Colonic mucosa (tissue), 4 donors: ENCODE results near the gene HOXC9. TPM values are rescaled to one million over a fixed set of nuclear protein-coding genes. Genes with fewer than 3 reads are reported as not detected.

Source experiments
- DNase-seq: peaks from one replicate; pipeline ENCODE4 v3.0.0-alpha.2; 2020
- H3K27ac ChIP-seq: fragments of 200-600 bp; one replicate; pipeline ENCODE4 v1.8.0; 2021
- H3K27me3 ChIP-seq: fragments of 200-600 bp; one replicate; pipeline ENCODE4 v1.8.0; 2021
- H3K36me3 ChIP-seq: fragments of 200-600 bp; one replicate; pipeline ENCODE4 v1.8.0; 2021
- H3K4me1 ChIP-seq: fragments of 200-600 bp; one replicate; pipeline ENCODE4 v1.8.0; 2021; ENCODE audit warnings: mild to moderate bottlenecking
- H3K4me3 ChIP-seq: fragments of 200-600 bp; one replicate; pipeline ENCODE4 v1.8.0; 2021
- H3K9ac ChIP-seq, 2 donors: one replicate each; pipeline ENCODE4 v1.7.0; 2013; ENCODE audit warnings: control low read depth in 2 of 2, low read depth in 2 of 2, low read length in 2 of 2
- H3K9me3 ChIP-seq: fragments of 200-600 bp; one replicate; pipeline ENCODE4 v1.8.0; 2021
- CTCF ChIP-seq: fragments of 200-600 bp; IDR thresholded peaks from one replicate; pipeline ENCODE4 v1.8.0; 2022; ENCODE audit warnings: antibody characterized with exemption, mild to moderate bottlenecking
- intact Hi-C: fragments of 100-400 bp; cut with DNase I; formaldehyde crosslinking; loops from one replicate; pipeline ENCODE4 v1.14.1; 2022
- total RNA-seq, 2 donors: library from RNA; stranded (reverse); fragmentation: NEBNext Ultra II Directional in 1 of 2; extraction: Animal tissue kit (Norgen Biotek cat#: 25700) in 1 of 2; gene quantifications; one replicate each; pipeline ENCODE4 v1.2.1, GENCODE V29; 2021
- donor health status: healthy.
- donor health status: DM: no; HTN: no; CAD: no.
- donor health status: DM: no; HTN: no; CAD: no.

HOXC9 gene
- total RNA-seq, 2 donors from 2014 or later: not detected

DNA sequence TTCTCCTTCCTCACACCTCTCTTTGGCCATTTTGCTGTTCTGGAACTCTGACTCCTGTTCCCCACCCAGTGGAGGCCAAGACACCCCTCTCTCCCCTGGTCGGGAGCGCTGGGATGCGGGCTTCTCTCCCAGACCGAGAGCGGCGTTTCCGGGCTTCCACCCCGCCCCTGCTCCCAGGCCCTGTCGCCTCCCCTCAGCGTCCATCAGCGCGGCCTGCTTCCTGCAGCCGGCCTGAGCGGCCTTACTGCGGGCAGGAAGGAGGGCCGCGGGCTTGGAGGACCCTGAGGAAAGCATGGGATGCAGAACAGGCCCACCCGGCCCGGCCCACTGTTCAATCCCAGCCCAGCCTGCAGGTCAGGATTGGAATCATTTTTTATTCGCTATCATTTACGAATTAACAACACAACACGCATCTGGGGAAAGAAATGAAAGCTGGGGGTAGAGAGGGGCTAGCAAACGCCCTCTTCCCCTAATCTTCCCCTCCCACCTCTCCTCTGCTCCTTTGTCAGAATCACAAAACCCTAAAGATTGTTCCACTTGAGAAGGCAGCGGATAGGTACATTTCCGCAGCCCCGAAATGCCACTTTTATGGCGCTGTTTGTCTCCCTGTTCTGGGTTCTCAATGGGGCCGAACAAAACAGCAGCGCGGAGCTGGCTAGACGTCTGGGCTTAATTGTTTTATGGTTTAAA lies 5.0 kb downstream of the HOXC9 start:
- intact Hi-C loops: loop anchor here (10.0 kb wide), 1 partner anchor 350 kb away; no protein-coding TSS in a partner anchor
- peaks cover 96% of the 10 kb centered on the region for H3K27me3 ChIP-seq
- no peak overlapping the region for H3K9ac ChIP-seq
- no peak overlapping the region for H3K27ac ChIP-seq
- TF ChIP-seq CTCF: no peak
- no peaks in the 10 kb centered on the region for H3K9me3 ChIP-seq
- H3K36me3 ChIP-seq: no peaks in the 10 kb centered on the region
- no peak overlapping the region for H3K4me3 ChIP-seq
- DNase-seq: no peak
- peaks cover 7% of the 10 kb centered on the region for H3K4me1 ChIP-seq

- Histone ChIP-seq H3K9ac (no peak overlapping the region), H3K36me3 (no peaks in the 10 kb centered on the region), H3K27ac (no peak overlapping the region), H3K4me1 (peaks cover 7% of the 10 kb centered on the region), H3K4me3 (no peak overlapping the region), H3K27me3 (peaks cover 96% of the 10 kb centered on the region), H3K9me3 (no peaks in the 10 kb centered on the region)
- TF ChIP-seq CTCF: no peak
- DNase-seq: no peak
- intact Hi-C loops: loop anchor here (10.0 kb wide), 1 partner anchor 349 kb away; no protein-coding TSS in a partner anchor
These were observed 5.5 kb downstream of the HOXC9 start for GRCh38 chr12:54005531-54005852.

- no peak overlapping the region for H3K27ac ChIP-seq
- intact Hi-C loops: loop anchor here (2.0 to 10.0 kb wide), 2 partner anchors 195 to 349 kb away; no protein-coding TSS in a partner anchor
- DNase-seq: peak; percentile 87
- peaks cover 95% of the 10 kb centered on the region for H3K27me3 ChIP-seq
- H3K4me3 ChIP-seq: peak overlapping the region; percentile 14
- peaks cover 7% of the 10 kb centered on the region for H3K4me1 ChIP-seq
- peak; percentile 88 for TF ChIP-seq CTCF
- H3K9ac ChIP-seq: peak overlapping the region; percentile 23 to 50
- no peaks in the 10 kb centered on the region for H3K9me3 ChIP-seq
- no peaks in the 10 kb centered on the region for H3K36me3 ChIP-seq
These were observed 6.0 kb downstream of the HOXC9 start for GRCh38 chr12:54005853-54006558.

- intact Hi-C loops: loop anchor here (2.0 to 10.0 kb wide), 2 partner anchors 194 to 348 kb away; no protein-coding TSS in a partner anchor
- no peak for TF ChIP-seq CTCF
- no peak overlapping the region for H3K27ac ChIP-seq
- DNase-seq: no peak
- H3K9me3 ChIP-seq: no peaks in the 10 kb centered on the region
- H3K9ac ChIP-seq: peak overlapping the region; percentile 23 to 50
- peaks cover 94% of the 10 kb centered on the region for H3K27me3 ChIP-seq
- H3K4me3 ChIP-seq: peak overlapping the region; percentile 14
- H3K4me1 ChIP-seq: peaks cover 7% of the 10 kb centered on the region
- no peaks in the 10 kb centered on the region for H3K36me3 ChIP-seq
These were observed 6.7 kb downstream of the HOXC9 start for GRCh38 chr12:54006559-54007220.

DNA sequence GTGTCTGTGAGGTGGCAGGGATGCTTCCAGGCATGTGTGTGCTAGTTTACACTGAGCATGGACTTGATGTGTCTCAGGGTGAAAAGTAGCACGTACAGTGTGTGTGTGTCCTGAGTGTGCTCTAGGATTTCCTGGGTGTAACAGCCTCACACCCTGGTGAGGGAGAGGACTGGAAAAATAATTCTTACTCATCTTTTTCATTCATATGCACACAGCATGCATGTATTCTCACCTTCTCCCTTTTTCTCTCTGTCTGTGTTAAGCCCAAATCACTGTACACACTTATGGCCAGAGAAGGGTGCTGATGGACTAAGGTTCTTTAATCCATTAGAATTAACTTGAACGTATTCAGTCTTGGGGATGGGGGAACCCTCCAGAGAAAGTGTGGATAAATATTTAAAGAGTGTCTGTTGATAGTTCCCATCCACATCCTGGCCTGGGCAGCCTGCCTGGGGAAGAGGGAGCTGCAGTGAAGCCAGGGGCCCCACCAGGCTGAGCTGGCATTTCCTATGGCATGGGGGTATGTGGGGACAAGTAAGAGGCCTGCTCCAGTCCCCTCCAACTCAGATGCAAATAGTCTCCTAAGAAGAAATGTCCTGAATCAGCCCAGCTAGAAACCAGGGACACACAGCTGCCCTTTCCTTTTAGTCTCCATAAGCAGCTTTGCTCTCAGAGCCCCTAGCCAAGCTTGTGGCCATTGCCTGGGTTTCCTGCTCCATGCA lies 7.7 kb downstream of the HOXC9 start:
- no peak for DNase-seq
- Histone ChIP-seq H3K36me3 (no peaks in the 10 kb centered on the region), H3K4me3 (no peak overlapping the region), H3K27ac (no peak overlapping the region), H3K4me1 (peaks cover 7% of the 10 kb centered on the region), H3K9ac (no peak overlapping the region), H3K27me3 (peaks cover 94% of the 10 kb centered on the region), H3K9me3 (no peaks in the 10 kb centered on the region)
- intact Hi-C loops: loop anchor here (2.0 to 10.0 kb wide), 2 partner anchors 193 to 347 kb away; no protein-coding TSS in a partner anchor
- TF ChIP-seq CTCF: no peak
